A673 (cell line): ENCODE data around the gene PAEP. TPM values are rescaled to one million over a fixed set of nuclear protein-coding genes. Genes with fewer than 3 reads are reported as not detected.

ENCODE experiments used
- BruUV-seq: library from RNA; stranded (reverse); fragments of 400-500 nt; replicated peaks from 2 replicates; lab custom pipeline; 2021; lab: Mats Ljungman, UMichigan
- CTCF ChIA-PET: fragments of 300-600 bp; sonication (Branson Sonifier 250); formaldehyde crosslinking; loops from one replicate; lab custom pipeline; 2022; ENCODE audit warnings: antibody characterized with exemption; lab: Charles Lee
- POLR2A ChIA-PET: fragments of 300-600 bp; sonication (Branson Sonifier 250); formaldehyde crosslinking; loops from one replicate; lab custom pipeline; 2022; ENCODE audit warnings: antibody characterized with exemption; ENCODE audit not compliant: low non-redundant PET; lab: Charles Lee
- DNase-seq: peaks from one replicate; pipeline ENCODE4 v3.0.0-alpha.2; 2015; ENCODE audit warnings: low spot score
- H3K27ac ChIP-seq: fragments of 200-600 bp; sonication (generic); 2 replicates; pipeline ENCODE4 v1.5.1; 2016; ENCODE audit warnings: mixed run types, low read depth, mild to moderate bottlenecking, mixed read lengths, antibody characterized with exemption, low read length; ENCODE audit not compliant: poor library complexity, severe bottlenecking
- H3K27me3 ChIP-seq: fragments of 200-600 bp; sonication (generic); replicated peaks from 2 replicates; pipeline ENCODE4 v1.6.1; 2017; ENCODE audit warnings: mixed run types, low read depth, mild to moderate bottlenecking, mixed read lengths, antibody characterized with exemption, low read length; ENCODE audit not compliant: insufficient read depth, poor library complexity
- H3K36me3 ChIP-seq: fragments of 200-600 bp; sonication (generic); 2 replicates; pipeline ENCODE4 v1.6.1; 2016; ENCODE audit warnings: mixed run types, mild to moderate bottlenecking, mixed read lengths, antibody characterized with exemption, low read length; ENCODE audit not compliant: insufficient read depth, poor library complexity, severe bottlenecking
- H3K4me1 ChIP-seq: fragments of 200-600 bp; sonication (generic); 2 replicates; pipeline ENCODE4 v1.6.1; 2017; ENCODE audit warnings: mixed run types, mild to moderate bottlenecking, mixed read lengths, antibody characterized with exemption, low read length; ENCODE audit not compliant: insufficient read depth, poor library complexity, severe bottlenecking
- H3K4me3 ChIP-seq: fragments of 200-600 bp; sonication (generic); 2 replicates; pipeline ENCODE4 v1.5.1; 2016; ENCODE audit warnings: low read depth, mixed run types, mild to moderate bottlenecking, mixed read lengths, low read length; ENCODE audit not compliant: poor library complexity, severe bottlenecking
- H3K9me3 ChIP-seq: fragments of 200-600 bp; sonication (generic); 2 replicates; pipeline ENCODE4 v1.6.1; 2016; ENCODE audit warnings: mixed run types, low read depth, mild to moderate bottlenecking, mixed read lengths, antibody characterized with exemption, low read length; ENCODE audit not compliant: poor library complexity, severe bottlenecking
- EZH2 ChIP-seq: fragments of 200-600 bp; sonication (generic); IDR thresholded peaks from 2 replicates; pipeline ENCODE4 v1.6.1; 2017; ENCODE audit warnings: borderline replicate concordance, low read depth, mild to moderate bottlenecking, mixed read lengths, antibody characterized with exemption, low read length; ENCODE audit not compliant: poor library complexity, severe bottlenecking
- intact Hi-C: fragments of 100-400 bp; cut with micrococcal nuclease; formaldehyde crosslinking; loops from one replicate; pipeline ENCODE4 v1.10.0; 2022; ENCODE audit not compliant: unreplicated experiment
- total RNA-seq: library from RNA; stranded (reverse); gene quantifications from 2 replicates; pipeline ENCODE4 v1.2.3, GENCODE V29; 2021
- TF ChIP-seq, protein P1 (sequence below): fragments of 300-800, 200-600 bp; sonication (generic); conservative IDR thresholded peaks from 2 replicates; pipeline ENCODE4 v1.5.1; 2017; ENCODE audit warnings: low read depth, mild to moderate bottlenecking, antibody characterized with exemption, low read length, moderate library complexity, mixed read lengths

Gene PAEP
- total RNA-seq, 1 experiment from 2014 or later, result not detected

DNA sequence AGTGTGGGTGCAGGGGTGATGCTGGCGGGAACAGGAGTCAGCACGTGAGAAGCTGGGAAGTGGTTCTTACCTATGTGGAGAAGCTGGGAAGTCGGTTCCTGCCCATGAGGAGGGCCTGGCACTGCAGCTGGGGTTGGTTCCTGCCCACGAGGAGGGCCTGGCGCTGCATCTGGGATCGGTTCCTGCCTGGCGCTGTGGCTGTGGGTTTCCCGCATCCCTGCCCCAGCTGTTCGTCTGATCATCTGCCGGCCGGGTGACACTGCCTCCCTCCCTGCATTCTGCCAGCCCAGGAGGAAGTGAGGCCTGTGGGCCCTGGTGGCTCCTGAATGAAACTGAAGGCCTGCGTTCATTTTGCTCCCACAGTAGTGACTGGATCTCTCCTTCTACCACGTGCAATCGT, 10.5 kb upstream of the PAEP start:
- intact Hi-C loops, result no loop called here
- BruUV-seq, result no TSS peak
- TF ChIP-seq EZH2, result no peak
- TF ChIP-seq, protein P1, sequence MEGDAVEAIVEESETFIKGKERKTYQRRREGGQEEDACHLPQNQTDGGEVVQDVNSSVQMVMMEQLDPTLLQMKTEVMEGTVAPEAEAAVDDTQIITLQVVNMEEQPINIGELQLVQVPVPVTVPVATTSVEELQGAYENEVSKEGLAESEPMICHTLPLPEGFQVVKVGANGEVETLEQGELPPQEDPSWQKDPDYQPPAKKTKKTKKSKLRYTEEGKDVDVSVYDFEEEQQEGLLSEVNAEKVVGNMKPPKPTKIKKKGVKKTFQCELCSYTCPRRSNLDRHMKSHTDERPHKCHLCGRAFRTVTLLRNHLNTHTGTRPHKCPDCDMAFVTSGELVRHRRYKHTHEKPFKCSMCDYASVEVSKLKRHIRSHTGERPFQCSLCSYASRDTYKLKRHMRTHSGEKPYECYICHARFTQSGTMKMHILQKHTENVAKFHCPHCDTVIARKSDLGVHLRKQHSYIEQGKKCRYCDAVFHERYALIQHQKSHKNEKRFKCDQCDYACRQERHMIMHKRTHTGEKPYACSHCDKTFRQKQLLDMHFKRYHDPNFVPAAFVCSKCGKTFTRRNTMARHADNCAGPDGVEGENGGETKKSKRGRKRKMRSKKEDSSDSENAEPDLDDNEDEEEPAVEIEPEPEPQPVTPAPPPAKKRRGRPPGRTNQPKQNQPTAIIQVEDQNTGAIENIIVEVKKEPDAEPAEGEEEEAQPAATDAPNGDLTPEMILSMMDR, result no peak
- H3K4me3 ChIP-seq, result no peak overlapping the region
- DNase-seq, result no peak
- H3K9me3 ChIP-seq, result no peaks in the 10 kb centered on the region
- H3K36me3 ChIP-seq, result no peaks in the 10 kb centered on the region
- no peak overlapping the region for H3K27ac ChIP-seq
- CTCF ChIA-PET, result no interaction called here
- H3K4me1 ChIP-seq, result no peaks in the 10 kb centered on the region
- POLR2A ChIA-PET, result no interaction called here
- no peaks in the 10 kb centered on the region for H3K27me3 ChIP-seq

- BruUV-seq, result no TSS peak
- ChIA-PET POLR2A (no interaction called here), CTCF (no interaction called here)
- Histone ChIP-seq H3K9me3 (no peaks in the 10 kb centered on the region), H3K4me3 (no peak overlapping the region), H3K27me3 (no peaks in the 10 kb centered on the region), H3K36me3 (no peaks in the 10 kb centered on the region), H3K27ac (no peak overlapping the region), H3K4me1 (no peaks in the 10 kb centered on the region)
- intact Hi-C loops, result no loop called here
- DNase-seq, result no peak
- TF ChIP-seq, protein P1, result no peak
- TF ChIP-seq EZH2, result no peak
Observed at GRCh38 chr9:135551456-135551855, 10.1 kb upstream of the PAEP start.

GRCh38 chr9:135552021-135552697, 9.4 kb upstream of the PAEP start:
- DNase-seq, result no peak
- no peaks in the 10 kb centered on the region for H3K9me3 ChIP-seq
- no peak overlapping the region for H3K4me3 ChIP-seq
- H3K27me3 ChIP-seq, result no peaks in the 10 kb centered on the region
- ChIA-PET POLR2A (no interaction called here), CTCF (no interaction called here)
- H3K36me3 ChIP-seq, result no peaks in the 10 kb centered on the region
- intact Hi-C loops, result no loop called here
- BruUV-seq, result no TSS peak
- H3K4me1 ChIP-seq, result no peaks in the 10 kb centered on the region
- TF ChIP-seq, protein P1, result no peak
- TF ChIP-seq EZH2, result no peak
- no peak overlapping the region for H3K27ac ChIP-seq
